Progenitor cell of endocrine pancreas (in vitro differentiated cells): ENCODE measurements around the gene COQ7. TPM values are rescaled to one million over a fixed set of nuclear protein-coding genes. Genes with fewer than 3 reads are reported as not detected.
A peak's percentile ranks its signal among the peaks of the same experiment; 100 is the strongest.

Experiments
- DNase-seq: peaks from one replicate; pipeline ENCODE4 v3.0.0; 2021; ENCODE audit warnings: low spot score; ENCODE audit not compliant: unreplicated experiment
- H3K27ac Mint-ChIP-seq: 2 replicates; pipeline ENCODE4 v1.8.0; 2021; ENCODE audit warnings: mild to moderate bottlenecking, moderate library complexity, mixed read lengths
- H3K27me3 Mint-ChIP-seq: 2 replicates; pipeline ENCODE4 v1.8.0; 2021; ENCODE audit warnings: mixed read lengths
- H3K36me3 Mint-ChIP-seq: 2 replicates; pipeline ENCODE4 v1.8.0; 2022; ENCODE audit warnings: mixed read lengths; ENCODE audit not compliant: insufficient read depth
- H3K4me1 Mint-ChIP-seq: 2 replicates; pipeline ENCODE4 v1.8.0; 2021; ENCODE audit warnings: low read depth, mixed read lengths
- H3K4me3 Mint-ChIP-seq: 2 replicates; pipeline ENCODE4 v1.8.0; 2021; ENCODE audit warnings: low read depth, mild to moderate bottlenecking, moderate library complexity, mixed read lengths
- H3K9me3 Mint-ChIP-seq: 2 replicates; pipeline ENCODE4 v1.8.0; 2021; ENCODE audit warnings: low read depth, mixed read lengths
- total RNA-seq: library from RNA; stranded (reverse); gene quantifications from 2 replicates; pipeline ENCODE4 v1.2.1, GENCODE V29; 2021
- TF ChIP-seq, protein P1 (sequence below): fragments of 200-600 bp; sonication (generic); IDR thresholded peaks from one replicate; pipeline ENCODE4 v1.5.0; 2021; ENCODE audit warnings: antibody characterized with exemption, mild to moderate bottlenecking; ENCODE audit not compliant: unreplicated experiment

Gene COQ7
- total RNA-seq, 1 donor from 2014 or later = 26.3 TPM

DNA sequence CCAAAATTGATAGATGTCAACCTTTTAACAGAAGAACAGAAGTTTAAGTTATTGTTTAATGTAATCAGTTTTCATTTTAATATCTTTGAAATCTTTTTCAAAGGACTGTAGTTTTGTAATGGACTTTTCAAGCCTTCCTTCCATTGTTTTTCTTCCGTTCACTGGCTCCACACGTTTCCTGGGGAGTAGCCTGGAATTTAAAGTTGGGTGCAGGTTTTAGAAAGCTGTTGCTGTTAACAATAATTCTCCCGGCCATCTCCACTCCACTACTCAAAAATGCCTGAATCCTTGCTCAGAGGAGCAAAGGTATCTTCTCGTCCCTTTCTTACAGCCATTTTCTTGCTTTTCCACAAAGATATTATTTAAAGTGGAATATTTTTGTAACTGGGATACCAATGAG is 4.7 kb upstream of the COQ7 start:
- no peaks in the 10 kb centered on the region for H3K9me3 Mint-ChIP-seq
- H3K4me1 Mint-ChIP-seq = peaks cover 2% of the 10 kb centered on the region

DNA sequence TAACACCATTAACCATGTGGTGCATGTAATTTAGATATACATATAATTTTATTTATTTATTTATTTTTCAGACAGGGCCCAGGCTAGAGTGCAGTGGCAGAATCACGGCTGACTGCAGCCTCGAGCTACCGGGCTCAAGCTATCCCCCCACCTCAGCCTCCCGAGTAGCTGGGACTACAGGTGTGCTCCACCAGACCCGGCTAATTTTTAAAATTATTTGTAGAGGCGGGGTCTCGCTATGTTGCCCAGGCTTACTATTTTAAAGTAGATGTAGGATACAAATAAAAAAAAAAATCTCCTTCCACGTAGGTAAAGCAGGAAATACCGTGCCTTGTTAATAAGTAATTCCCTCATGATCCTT is 446 bp upstream of the COQ7 start:
- TF ChIP-seq, protein P1, sequence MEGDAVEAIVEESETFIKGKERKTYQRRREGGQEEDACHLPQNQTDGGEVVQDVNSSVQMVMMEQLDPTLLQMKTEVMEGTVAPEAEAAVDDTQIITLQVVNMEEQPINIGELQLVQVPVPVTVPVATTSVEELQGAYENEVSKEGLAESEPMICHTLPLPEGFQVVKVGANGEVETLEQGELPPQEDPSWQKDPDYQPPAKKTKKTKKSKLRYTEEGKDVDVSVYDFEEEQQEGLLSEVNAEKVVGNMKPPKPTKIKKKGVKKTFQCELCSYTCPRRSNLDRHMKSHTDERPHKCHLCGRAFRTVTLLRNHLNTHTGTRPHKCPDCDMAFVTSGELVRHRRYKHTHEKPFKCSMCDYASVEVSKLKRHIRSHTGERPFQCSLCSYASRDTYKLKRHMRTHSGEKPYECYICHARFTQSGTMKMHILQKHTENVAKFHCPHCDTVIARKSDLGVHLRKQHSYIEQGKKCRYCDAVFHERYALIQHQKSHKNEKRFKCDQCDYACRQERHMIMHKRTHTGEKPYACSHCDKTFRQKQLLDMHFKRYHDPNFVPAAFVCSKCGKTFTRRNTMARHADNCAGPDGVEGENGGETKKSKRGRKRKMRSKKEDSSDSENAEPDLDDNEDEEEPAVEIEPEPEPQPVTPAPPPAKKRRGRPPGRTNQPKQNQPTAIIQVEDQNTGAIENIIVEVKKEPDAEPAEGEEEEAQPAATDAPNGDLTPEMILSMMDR = no peak
- peaks cover 2% of the 10 kb centered on the region for H3K4me1 Mint-ChIP-seq
- H3K27ac Mint-ChIP-seq = peak overlapping the region; percentile 98
- H3K4me3 Mint-ChIP-seq = peak overlapping the region; percentile 92
- no peak for DNase-seq
- peaks cover 4% of the 10 kb centered on the region for H3K36me3 Mint-ChIP-seq
- no peaks in the 10 kb centered on the region for H3K27me3 Mint-ChIP-seq
- H3K9me3 Mint-ChIP-seq = no peaks in the 10 kb centered on the region

More for the DNA sequence above, 4.7 kb upstream of the COQ7 start:
- no peak for DNase-seq
- peaks cover under 1% of the 10 kb centered on the region for H3K36me3 Mint-ChIP-seq
- no peak overlapping the region for H3K27ac Mint-ChIP-seq
- H3K27me3 Mint-ChIP-seq = no peaks in the 10 kb centered on the region
- H3K4me3 Mint-ChIP-seq = no peak overlapping the region
- TF ChIP-seq, protein P1 = no peak

DNA sequence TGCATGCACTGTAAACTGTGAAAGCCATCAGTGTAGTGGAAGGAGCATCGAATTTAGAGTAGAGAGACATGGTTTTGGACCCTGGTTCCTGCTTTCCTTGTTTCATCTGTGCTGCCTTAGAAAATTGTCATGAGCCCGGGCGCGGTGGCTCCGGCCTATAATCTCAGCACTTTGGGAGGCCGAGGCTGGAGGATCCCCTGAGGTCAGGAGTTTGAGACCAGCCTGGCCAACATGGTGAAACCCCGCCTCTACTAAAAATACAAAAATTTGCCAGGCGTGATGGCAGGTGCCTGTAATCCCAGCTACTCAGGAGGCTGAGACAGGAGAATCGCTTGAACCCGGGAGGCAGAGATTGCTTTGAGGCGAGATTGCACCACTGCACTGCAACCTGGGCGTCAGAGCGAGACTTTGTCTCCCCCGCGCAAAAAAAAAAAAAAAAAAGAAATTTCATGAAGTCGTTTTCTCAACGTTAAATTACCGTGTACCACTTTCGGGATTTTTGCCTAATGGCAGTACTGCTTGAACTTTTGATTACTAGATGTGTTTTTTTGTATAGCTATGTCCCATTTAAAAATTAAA is 912 bp downstream of the COQ7 start:
- Mint-ChIP-seq H3K27ac (peak overlapping the region; percentile 98), H3K27me3 (no peaks in the 10 kb centered on the region), H3K9me3 (no peaks in the 10 kb centered on the region), H3K36me3 (peaks cover 8% of the 10 kb centered on the region), H3K4me1 (peaks cover 2% of the 10 kb centered on the region), H3K4me3 (peak overlapping the region; percentile 92)
- DNase-seq = no peak
- TF ChIP-seq, protein P1 = no peak

DNA sequence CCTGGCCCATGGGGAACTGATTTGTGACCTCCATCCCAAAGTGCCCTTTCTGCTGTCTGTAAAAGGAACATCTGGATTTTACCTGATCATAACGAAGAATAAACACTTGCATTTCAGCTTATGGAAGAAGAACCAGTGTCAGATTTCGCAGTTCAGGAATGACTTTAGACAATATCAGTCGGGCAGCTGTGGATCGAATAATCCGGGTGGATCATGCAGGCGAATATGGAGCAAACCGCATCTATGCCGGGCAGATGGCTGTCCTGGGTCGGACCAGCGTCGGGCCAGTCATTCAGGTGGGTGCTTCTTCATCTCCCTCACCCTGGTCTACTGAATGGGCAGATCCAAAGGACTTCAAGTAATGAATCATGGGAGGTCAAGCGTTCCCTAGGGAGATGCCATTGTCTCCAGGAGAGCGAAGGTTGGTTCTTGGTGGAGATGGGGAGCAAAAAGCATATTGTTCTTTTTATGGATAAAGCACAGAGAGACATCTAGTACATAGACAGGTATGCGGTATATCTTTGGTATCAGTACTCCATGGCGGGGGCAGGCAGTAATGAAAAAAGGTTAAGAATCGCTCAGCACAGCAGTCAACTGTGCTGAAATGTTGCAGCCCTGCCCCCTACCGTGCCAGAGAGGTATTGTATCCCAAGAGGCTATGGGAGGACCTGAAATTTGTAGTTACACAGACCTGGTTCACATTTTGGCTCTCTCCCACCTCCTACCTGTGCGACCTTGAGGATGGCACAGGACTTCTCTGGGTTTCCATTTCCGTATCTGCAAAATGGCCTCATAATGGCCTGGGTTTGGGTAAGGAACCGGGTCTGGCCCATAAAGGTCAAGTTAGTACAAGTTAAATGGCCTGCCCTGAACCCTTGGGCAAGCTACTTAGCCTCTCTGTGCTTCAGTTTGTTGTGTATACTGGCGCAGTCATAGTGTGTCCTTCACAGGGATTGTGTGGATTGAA is 4.7 kb downstream of the COQ7 start:
- DNase-seq = peak; percentile 45

DNA sequence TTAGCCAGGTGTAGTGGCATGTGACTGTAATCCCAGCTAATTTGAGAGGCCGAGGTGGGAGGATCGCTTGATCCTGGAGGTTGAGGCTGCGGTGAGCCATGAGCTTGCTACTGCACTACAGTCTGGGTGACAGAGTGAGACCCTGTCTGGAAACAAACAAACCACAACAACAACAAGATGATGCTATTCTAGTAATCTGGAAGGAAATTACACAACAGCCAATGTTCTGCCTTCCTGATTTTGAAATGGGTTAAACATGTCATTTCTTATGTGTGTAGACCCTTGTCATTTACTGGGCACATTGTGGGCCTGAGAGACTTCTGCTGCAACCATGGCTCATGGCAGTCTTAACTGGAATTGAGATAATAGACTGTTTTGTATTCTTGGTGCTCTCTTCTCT is 5.9 kb downstream of the COQ7 start:
- Mint-ChIP-seq H3K9me3 (no peaks in the 10 kb centered on the region), H3K4me1 (no peaks in the 10 kb centered on the region), H3K4me3 (no peak overlapping the region), H3K27ac (no peak overlapping the region), H3K36me3 (peaks cover 20% of the 10 kb centered on the region), H3K27me3 (no peaks in the 10 kb centered on the region)
- DNase-seq = no peak
- TF ChIP-seq, protein P1 = no peak

More for the DNA sequence above, 4.7 kb downstream of the COQ7 start:
- peaks cover 17% of the 10 kb centered on the region for H3K36me3 Mint-ChIP-seq
- H3K27me3 Mint-ChIP-seq = no peaks in the 10 kb centered on the region
- peaks cover 2% of the 10 kb centered on the region for H3K4me1 Mint-ChIP-seq
- no peak overlapping the region for H3K27ac Mint-ChIP-seq
- TF ChIP-seq, protein P1 = peak; percentile 70
- no peaks in the 10 kb centered on the region for H3K9me3 Mint-ChIP-seq
- no peak overlapping the region for H3K4me3 Mint-ChIP-seq
